HG02623 (cell line): Measurements from ENCODE around the gene ST7.
A peak's percentile ranks its signal among the peaks of the same experiment; 100 is the strongest.
"Not testable (repeated sequence)": the region's sequence is repeated elsewhere in the genome, so short reads cannot be mapped to it uniquely, and the experiment has no call there.

Source experiments
- ATAC-seq: cut with Tn5 transposase; IDR thresholded peaks from one replicate; pipeline ENCODE4 v1.9.1; 2021; ENCODE audit warnings: moderate library complexity; ENCODE audit not compliant: unreplicated experiment

The ST7 gene

GRCh38 chr7:116949941-116950801, 3.1 kb upstream of the ST7 start:
- ATAC-seq, result no peak

- no peak for ATAC-seq
Observed at GRCh38 chr7:116950889-116951351, 2.4 kb upstream of the ST7 start.

DNA sequence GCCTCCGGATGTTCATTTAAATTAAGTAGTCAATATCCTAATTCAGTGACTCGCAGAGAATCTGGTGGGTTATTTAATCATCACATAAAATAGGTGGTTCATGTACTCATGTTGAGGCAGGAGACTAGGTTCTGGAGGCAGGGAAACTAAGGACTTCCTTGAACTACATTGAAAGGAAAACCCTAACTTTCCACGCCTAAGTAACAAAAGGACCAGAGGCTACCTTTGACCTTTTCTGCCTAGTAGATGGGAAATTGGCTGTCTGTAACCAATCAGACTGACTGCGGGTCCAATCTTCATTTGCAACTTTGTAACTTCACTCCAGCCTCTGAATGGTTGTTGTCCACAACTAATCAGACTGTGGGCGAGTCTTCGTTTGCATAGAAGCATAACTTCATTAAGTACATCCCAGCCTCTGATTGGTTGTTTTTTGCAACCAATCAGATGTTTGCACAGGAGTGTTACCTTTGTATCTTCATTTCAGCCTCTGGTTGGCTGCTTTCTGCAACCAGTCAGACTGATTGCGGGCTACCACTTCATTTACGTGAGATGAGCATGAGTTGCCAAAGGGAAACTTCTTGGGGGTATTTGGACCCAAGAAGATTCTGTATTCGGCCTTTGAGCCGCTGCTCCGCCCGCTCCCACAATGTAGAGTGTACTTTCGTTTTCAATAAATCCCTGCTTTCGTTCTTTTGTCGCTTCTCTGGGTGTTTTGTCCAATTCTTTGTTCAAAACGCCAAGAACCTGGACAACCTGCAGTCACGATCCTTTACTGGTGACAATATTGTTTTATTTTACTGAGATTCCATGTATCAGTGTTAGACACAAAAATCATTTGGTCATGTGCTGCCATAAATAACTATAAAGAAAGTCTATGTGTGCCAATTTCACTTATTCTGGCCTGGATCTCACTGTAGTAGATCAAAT, 1.7 kb upstream of the ST7 start:
- no peak for ATAC-seq

- ATAC-seq, result peak; percentile 17
Observed at GRCh38 chr7:116952635-116953371, 498 bp upstream of the ST7 start.

DNA sequence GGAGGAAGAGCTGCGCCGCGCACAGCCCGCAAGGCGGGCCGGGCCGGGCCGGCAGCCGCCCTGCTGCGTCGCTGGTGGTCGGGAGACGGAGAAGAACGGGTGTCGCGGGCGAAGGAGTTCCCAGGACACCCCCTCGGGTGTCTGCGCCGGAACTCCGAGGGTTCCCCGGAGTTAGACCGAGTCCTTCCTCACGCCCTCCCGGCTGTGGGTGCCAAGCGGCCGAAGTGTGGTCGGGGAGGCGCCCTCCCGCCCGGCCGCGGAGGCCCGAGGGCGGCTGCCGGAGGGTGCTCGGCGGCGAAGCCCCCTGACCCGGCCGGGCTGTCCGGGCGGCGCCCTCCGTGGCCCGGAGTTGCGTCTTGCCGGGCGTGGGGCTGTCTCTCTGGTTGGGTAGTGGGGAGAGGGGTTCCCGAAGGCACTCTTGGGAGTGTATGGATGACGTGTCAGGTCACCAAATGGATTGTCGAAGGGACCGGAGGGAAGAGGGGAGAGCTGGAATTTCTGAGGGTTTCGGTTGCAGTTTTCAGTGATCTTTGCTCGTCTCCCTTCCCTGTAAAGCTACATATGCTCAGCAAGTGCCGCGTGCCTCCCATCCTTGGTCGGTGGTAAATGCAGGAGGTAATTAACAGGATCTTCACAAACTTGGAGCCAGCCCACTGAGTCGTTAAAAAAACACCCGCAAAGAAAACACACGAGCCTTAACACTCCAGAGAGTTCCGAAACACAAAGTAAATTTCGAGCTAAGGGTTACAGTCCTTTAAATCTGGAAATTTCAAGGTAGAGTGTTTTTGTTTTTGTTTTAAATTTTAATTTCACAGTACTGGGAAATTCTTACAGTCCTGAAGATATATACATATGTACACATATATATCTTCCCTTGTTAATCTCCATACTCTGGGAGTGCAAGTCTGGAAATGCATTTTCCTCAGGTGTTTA, 871 bp downstream of the ST7 start:
- peak; percentile 18 for ATAC-seq

DNA sequence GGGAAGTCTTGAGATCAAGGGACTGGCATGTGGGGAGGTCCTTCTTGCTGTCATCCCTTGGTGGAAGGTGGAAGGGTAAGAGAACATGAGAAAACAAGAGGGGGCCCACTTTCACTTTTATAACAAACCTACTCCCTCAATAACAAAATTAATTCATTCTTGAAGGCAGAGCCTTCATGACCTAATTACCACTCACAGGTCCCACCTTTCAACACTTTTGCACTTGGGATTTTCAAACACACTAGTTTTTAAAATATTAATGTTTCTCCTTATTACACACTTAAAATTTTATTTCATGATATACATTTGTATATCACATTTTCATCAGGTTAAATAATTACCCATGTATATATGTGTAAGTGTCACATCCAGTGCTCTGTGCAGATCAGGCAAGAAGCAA, 2.0 kb downstream of the ST7 start:
- no peak for ATAC-seq

DNA sequence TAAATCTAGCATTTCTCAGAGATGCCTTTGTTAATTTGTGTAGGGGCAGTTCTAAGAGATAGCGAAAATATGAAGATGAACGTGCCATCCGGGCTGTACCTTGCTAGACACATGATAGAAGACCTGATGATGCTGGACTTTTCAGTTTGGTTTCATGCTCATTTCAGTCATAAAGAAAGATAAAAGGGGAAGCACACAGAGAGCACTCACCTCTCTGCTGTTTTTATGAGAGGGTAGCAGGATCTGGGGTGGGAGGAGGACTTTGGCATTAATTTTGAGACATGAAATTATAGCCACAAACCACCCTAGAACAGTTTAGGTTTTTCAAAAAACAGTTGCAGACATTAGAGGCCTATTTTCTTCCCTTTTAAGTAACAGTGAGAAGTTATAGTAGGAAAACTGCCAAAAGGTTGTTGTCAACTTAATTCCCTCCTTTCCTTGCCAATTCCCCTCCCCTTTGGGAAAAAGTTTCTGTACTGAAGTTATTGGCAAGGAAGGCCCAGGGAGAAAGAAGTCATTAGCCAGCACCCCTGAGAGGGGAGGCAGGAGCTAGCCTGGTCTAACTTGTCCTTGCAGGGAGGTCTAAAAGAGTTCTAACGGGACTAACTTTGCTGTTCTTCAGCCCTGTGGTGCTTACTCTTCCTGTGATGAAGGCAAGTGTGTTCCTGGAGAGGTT, 2.6 kb downstream of the ST7 start:
- peak; percentile 63 for ATAC-seq

- ATAC-seq, result no peak
Observed at GRCh38 chr7:116956477-116956804, 3.1 kb downstream of the ST7 start.

GRCh38 chr7:116957874-116958273, 4.6 kb downstream of the ST7 start:
- ATAC-seq, result no peak

GRCh38 chr7:116961966-116962673, 8.8 kb downstream of the ST7 start:
- ATAC-seq, result not testable (repeated sequence)

DNA sequence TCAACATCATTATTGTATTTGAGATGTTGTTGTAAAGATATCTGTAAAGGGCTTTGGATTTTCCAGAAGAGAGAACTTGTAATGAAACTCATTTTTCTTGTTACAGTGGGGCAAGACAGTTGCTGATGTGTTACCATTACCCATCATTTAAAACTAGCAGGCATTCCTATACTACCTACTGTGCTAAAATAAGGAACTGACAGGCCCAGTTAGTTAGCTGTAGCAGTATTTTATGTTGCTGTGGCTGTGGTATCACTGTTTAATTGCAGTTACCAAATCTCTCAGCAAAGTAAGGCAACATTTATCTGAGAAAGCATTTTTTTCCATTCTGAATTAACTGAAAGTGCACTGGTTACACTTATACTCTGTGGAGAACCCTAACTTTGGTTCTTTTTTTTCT, 9.9 kb downstream of the ST7 start:
- no peak for ATAC-seq

- ATAC-seq, result no peak
Observed at GRCh38 chr7:116966601-116967000, 13.3 kb downstream of the ST7 start.

DNA sequence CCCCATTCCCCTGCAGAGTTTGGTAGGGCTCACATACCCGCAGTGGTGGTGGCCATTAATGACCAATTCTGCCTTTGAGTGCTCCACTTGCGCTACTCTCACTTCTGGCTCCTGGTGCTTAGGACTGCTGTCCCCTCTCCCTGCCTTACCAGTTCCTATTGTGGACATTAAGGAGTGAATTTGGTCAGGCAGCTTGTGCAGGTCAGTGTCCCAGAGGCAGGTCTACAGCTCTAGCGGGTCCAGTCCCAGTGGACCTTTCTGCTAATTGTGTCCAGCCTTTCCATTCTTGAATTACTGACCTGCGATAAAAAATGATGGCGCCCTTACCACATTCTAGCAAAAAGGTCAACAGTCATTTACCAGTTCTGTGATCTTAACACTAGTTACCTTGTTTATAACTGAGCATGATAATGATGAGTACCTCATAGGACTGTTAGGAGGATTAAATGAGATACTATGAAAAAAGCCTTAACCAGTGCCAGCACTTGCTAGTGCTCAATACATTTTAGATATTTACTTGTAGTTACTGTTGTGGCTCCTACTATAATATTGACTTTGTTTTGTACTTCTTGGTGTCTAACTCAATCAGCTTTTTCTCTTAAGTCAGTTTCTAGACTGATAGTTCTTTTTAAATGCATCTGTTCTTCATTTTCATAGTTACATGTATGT, 14.1 kb downstream of the ST7 start:
- no peak for ATAC-seq

GRCh38 chr7:116967983-116968382, 14.7 kb downstream of the ST7 start:
- ATAC-seq, result no peak

GRCh38 chr7:116968631-116969030, 15.3 kb downstream of the ST7 start:
- ATAC-seq, result no peak

- no peak for ATAC-seq
Observed at GRCh38 chr7:116969371-116969902, 16.1 kb downstream of the ST7 start.

DNA sequence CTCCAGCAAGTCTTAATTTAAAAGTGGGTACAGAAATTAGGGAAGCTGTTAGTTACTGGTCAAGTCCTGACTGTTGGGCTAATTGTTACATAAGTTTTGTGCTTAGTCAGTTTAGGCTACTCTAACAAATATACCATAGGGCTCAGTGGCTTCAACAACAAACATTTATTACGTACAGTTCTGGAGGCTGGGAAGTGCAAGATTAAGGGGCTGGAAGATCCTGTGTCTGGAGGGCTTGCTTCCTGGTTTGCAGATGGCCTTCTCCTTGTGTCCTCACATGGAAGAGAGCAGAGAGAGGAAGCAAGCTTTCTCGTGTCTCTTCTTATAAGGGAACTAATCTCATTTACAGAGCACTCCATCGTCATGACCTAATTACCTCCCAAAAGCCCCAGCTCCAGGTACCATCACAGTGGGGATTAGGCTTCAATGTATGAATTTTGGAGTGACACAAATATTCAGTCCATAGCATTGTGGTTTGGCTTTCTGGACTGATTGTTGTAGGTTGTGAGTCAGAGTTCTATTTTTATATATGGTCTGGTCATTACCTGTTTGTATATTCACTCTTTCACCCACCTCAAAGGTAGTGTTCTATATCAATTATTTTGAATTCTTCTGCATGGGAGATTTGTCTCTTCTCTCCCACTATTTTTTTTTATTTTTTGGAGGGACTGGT, 17.1 kb downstream of the ST7 start:
- ATAC-seq, result peak; percentile 74

- ATAC-seq, result not testable (repeated sequence)
Observed at GRCh38 chr7:116971153-116971552, 17.9 kb downstream of the ST7 start.
